HCT116 (cell line): ENCODE measurements around the gene TESK1.
"Not testable (repeated sequence)": the region's sequence is repeated elsewhere in the genome, so short reads cannot be mapped to it uniquely, and the experiment has no call there.

Source experiments
- CEBPB ChIP-seq: IDR thresholded peaks from 2 replicates; pipeline ENCODE4 v1.6.1; 2012; ENCODE audit warnings: low read depth
- CTCF ChIP-seq, 3 experiments: fragments of 200-600 bp in 1 of 3; sonication (generic) in 1 of 3; IDR thresholded peaks in 2 of 3; conservative IDR thresholded peaks in 1 of 3; 2 replicates each; pipeline ENCODE4 v1.5.1; 2012 to 2017; ENCODE audit warnings: low read depth in 2 of 3, low read length in 2 of 3, antibody characterized with exemption in 1 of 3, borderline replicate concordance in 1 of 3, control low read depth in 1 of 3, mild to moderate bottlenecking in 1 of 3, mixed read lengths in 1 of 3, mixed run types in 1 of 3, moderate library complexity in 1 of 3; ENCODE audit not compliant: insufficient read depth in 1 of 3
- EZH2 ChIP-seq: fragments of 200-600 bp; sonication (generic); IDR thresholded peaks from 2 replicates; pipeline ENCODE4 v1.6.1; 2017; ENCODE audit warnings: antibody characterized with exemption, mixed run types
- EZH2phosphoT487 ChIP-seq: fragments of 200-600 bp; IDR thresholded peaks from 2 replicates; pipeline ENCODE4 v1.6.1; 2018; ENCODE audit warnings: antibody characterized with exemption, borderline replicate concordance
- JUND ChIP-seq: IDR thresholded peaks from 2 replicates; pipeline ENCODE4 v1.6.1; 2012
- MAX ChIP-seq: IDR thresholded peaks from 2 replicates; pipeline ENCODE4 v1.6.1; 2012
- POLR2A ChIP-seq: IDR thresholded peaks from 2 replicates; pipeline ENCODE4 v1.7.0; 2011; ENCODE audit warnings: borderline replicate concordance; ENCODE audit not compliant: insufficient read depth, insufficient read length; ENCODE audit errors: extremely low read depth
- POLR2AphosphoS5 ChIP-seq: IDR thresholded peaks from 2 replicates; pipeline ENCODE4 v1.6.1; 2011; ENCODE audit warnings: mild to moderate bottlenecking, low read depth, low read length, moderate library complexity
- RAD21 ChIP-seq: IDR thresholded peaks from 2 replicates; pipeline ENCODE4 v1.6.1; 2012; ENCODE audit warnings: low read depth, mild to moderate bottlenecking
- SIN3A ChIP-seq: IDR thresholded peaks from 2 replicates; pipeline ENCODE4 v1.6.1; 2012; ENCODE audit warnings: low read depth

- not testable (repeated sequence) for TF ChIP-seq POLR2A; SIN3A; MAX; CTCF (IDR thresholded peaks at IDR 0.05 in 2 of 3, conservative IDR thresholded peaks at IDR 0.05 in 1 of 3; ENCODE audit: borderline replicate concordance in 1 of 3, insufficient read depth in 1 of 3, low read depth in 2 of 3, low read length in 2 of 3); EZH2; EZH2phosphoT487; POLR2AphosphoS5; CEBPB; RAD21; JUND
These were observed 21.5 kb upstream of the TESK1 start for GRCh38 chr9:35583521-35583920.
